Spleen (tissue), 11 donors: Measurements from ENCODE around the gene ZFPL1. TPM values are rescaled to one million over a fixed set of nuclear protein-coding genes. Genes with fewer than 3 reads are reported as not detected.

Source experiments
- DNase-seq: peaks from one replicate; pipeline ENCODE4 v3.0.0-alpha.2; 2020
- H3K27ac ChIP-seq, 8 donors: fragments of 200-600 bp; sonication (generic) in 7 of 8; 1 replicate in 4 of 8; 2 replicates in 4 of 8; pipeline versions ENCODE4 v1.5.0 to v1.8.0; 2016 to 2021; ENCODE audit warnings: inconsistent platforms in 4 of 8, mild to moderate bottlenecking in 4 of 8, moderate library complexity in 1 of 8
- H3K27me3 ChIP-seq, 7 donors: fragments of 200-600 bp; sonication (generic) in 6 of 7; replicated peaks in 1 of 7; 1 replicate in 4 of 7; 2 replicates in 3 of 7; pipeline versions ENCODE4 v1.5.0 to v1.8.0; 2016 to 2021; ENCODE audit warnings: inconsistent platforms in 3 of 7, mild to moderate bottlenecking in 1 of 7
- H3K36me3 ChIP-seq, 6 donors: fragments of 200-600 bp; sonication (generic) in 5 of 6; 1 replicate in 4 of 6; 2 replicates in 2 of 6; pipeline versions ENCODE4 v1.5.0 to v1.8.0; 2016 to 2021; ENCODE audit warnings: inconsistent platforms in 2 of 6
- H3K4me1 ChIP-seq, 6 donors: fragments of 200-600 bp; sonication (generic) in 5 of 6; 1 replicate in 3 of 6; 2 replicates in 3 of 6; pipeline versions ENCODE4 v1.5.0 to v1.8.0; 2016 to 2021; ENCODE audit warnings: inconsistent platforms in 3 of 6
- H3K4me3 ChIP-seq, 8 donors: fragments of 200-600 bp; sonication (generic) in 7 of 8; 1 replicate in 4 of 8; 2 replicates in 4 of 8; pipeline versions ENCODE4 v1.5.0 to v1.8.0; 2016 to 2021; ENCODE audit warnings: inconsistent platforms in 4 of 8, mild to moderate bottlenecking in 4 of 8, moderate library complexity in 2 of 8
- H3K9me3 ChIP-seq, 8 donors: fragments of 200-600 bp; sonication (generic) in 7 of 8; 1 replicate in 4 of 8; 2 replicates in 4 of 8; pipeline versions ENCODE4 v1.5.0 to v1.8.0; 2016 to 2021; ENCODE audit warnings: inconsistent platforms in 4 of 8
- POLR2A ChIP-seq, 3 donors: fragments of 450-650 bp; IDR thresholded peaks; one replicate each; pipeline ENCODE4 v1.5.1; 2017; ENCODE audit warnings: antibody characterized with exemption in 3 of 3, mild to moderate bottlenecking in 1 of 3
- POLR2AphosphoS5 ChIP-seq, 3 donors: sonication (generic); formaldehyde crosslinking; IDR thresholded peaks; one replicate each; pipeline ENCODE4 v1.5.1; 2017; ENCODE audit warnings: antibody characterized with exemption in 3 of 3
- WGBS, 5 donors: extraction: QIAGEN DNeasy Blood & Tissue Kit in 3 of 5; methylation state at CpG; one replicate each; pipeline versions ENCODE4 v1.1.5 to v1.1.7; 2013 to 2018; 5-methylcytosine and 5-hydroxymethylcytosine counted together
- intact Hi-C: fragments of 100-400 bp; cut with DNase I; formaldehyde crosslinking; loops from one replicate; pipeline ENCODE4 v1.15.0; 2023; ENCODE audit warnings: low total_unique reads
- polyA plus RNA-seq, 3 donors: library from polyadenylated mRNA; stranded (reverse); fragments of 200-250 nt; gene quantifications; one replicate each; pipeline ENCODE4 v1.2.1, GENCODE V29; 2013
- total RNA-seq, 7 donors: library from RNA; depleted of rRNA in 3 of 7; stranded (reverse); fragments of >200 nt in 3 of 7; fragmentation: NEBNext Ultra II Directional in 4 of 7; extraction: Animal tissue kit (Norgen Biotek cat#: 25700) in 4 of 7; gene quantifications; one replicate each; pipeline versions ENCODE4 v1.1.0 to v1.2.1, GENCODE V29; 2016 to 2021
- TF ChIP-seq, protein P1 (sequence below), 11 experiments: fragments of 200-600 bp in 7 of 11; fragments of 450-650 bp in 4 of 11; sonication (generic) in 4 of 11; IDR thresholded peaks in 8 of 11; conservative IDR thresholded peaks in 3 of 11; 1 replicate in 7 of 11; 2 replicates in 4 of 11; pipeline versions ENCODE4 v1.4.0 to v1.8.0; 2016 to 2021; ENCODE audit warnings: antibody characterized with exemption in 11 of 11, inconsistent platforms in 4 of 11, mild to moderate bottlenecking in 1 of 11
- donor health status: healthy with polysubstance abuse.
- donor health status: DM: no; HTN: no; CAD: no; lungs with moderate emphysema.
- donor health status: DM: no; HTN: no; CAD: no.
- donor health status: Bipolar disorder and iron deficiency.
- donor health status: healthy.
- donor health status: DM: no; HTN: no; CAD: no.
- donor health status: DM: yes; HTN: yes; CAD: no.

Gene ZFPL1
- total and polyA plus RNA-seq, 10 donors = 23.5 to 52.0 (median 29.9) TPM

DNA sequence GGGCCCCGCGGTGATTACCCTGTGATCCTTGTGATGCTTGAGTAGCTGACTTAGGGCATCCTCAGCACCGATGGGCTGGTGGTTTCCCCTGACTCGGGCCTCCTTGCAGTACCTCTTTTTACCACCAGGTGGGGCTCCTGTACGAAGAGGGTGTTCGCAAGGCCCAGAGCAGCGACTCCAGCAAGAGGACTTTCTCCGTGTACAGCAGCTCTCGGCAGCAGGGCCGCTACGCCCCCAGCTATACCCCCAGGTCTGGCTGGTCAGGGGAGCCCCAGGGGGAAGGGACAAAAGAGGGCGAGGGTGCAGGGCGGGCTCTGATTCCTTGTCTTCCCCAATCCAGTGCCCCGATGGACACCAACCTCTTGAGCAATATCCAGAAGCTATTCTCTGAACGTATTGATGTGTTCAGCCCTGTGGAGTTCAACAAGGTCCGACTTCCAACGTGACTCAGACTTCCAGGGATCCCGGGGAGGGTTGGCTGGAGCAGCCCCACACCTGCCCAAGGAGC lies 26.4 kb downstream of the ZFPL1 start:
- H3K9me3 ChIP-seq = no peaks in the 10 kb centered on the region
- intact Hi-C loops = no loop called here
- TF ChIP-seq, protein P1, sequence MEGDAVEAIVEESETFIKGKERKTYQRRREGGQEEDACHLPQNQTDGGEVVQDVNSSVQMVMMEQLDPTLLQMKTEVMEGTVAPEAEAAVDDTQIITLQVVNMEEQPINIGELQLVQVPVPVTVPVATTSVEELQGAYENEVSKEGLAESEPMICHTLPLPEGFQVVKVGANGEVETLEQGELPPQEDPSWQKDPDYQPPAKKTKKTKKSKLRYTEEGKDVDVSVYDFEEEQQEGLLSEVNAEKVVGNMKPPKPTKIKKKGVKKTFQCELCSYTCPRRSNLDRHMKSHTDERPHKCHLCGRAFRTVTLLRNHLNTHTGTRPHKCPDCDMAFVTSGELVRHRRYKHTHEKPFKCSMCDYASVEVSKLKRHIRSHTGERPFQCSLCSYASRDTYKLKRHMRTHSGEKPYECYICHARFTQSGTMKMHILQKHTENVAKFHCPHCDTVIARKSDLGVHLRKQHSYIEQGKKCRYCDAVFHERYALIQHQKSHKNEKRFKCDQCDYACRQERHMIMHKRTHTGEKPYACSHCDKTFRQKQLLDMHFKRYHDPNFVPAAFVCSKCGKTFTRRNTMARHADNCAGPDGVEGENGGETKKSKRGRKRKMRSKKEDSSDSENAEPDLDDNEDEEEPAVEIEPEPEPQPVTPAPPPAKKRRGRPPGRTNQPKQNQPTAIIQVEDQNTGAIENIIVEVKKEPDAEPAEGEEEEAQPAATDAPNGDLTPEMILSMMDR (IDR thresholded peaks at IDR 0.05 in 8 of 11, conservative IDR thresholded peaks at IDR 0.05 in 3 of 11) = peak; percentile 97 to 100 (median 99)
- TF ChIP-seq POLR2A (IDR thresholded peaks at IDR 0.05) (no peak), POLR2AphosphoS5 (IDR thresholded peaks at IDR 0.05) (peak; percentile 46 to 61 (median 49))
- no peaks in the 10 kb centered on the region for H3K27me3 ChIP-seq
- H3K4me1 ChIP-seq = peaks cover 28 to 53% (median 42%) of the 10 kb centered on the region in 6 donors
- peaks cover 0 to 51% (median 31%) of the 10 kb centered on the region in 6 donors for H3K36me3 ChIP-seq
- 14 to 20% (median 15%) methylated on average over 12 to 18 of the region's 18 CpGs for WGBS, 5 donors
- peak; percentile 95 for DNase-seq
- H3K27ac ChIP-seq = peak overlapping the region; percentile 32 to 84 (median 58)
- no peak overlapping the region for H3K4me3 ChIP-seq

DNA sequence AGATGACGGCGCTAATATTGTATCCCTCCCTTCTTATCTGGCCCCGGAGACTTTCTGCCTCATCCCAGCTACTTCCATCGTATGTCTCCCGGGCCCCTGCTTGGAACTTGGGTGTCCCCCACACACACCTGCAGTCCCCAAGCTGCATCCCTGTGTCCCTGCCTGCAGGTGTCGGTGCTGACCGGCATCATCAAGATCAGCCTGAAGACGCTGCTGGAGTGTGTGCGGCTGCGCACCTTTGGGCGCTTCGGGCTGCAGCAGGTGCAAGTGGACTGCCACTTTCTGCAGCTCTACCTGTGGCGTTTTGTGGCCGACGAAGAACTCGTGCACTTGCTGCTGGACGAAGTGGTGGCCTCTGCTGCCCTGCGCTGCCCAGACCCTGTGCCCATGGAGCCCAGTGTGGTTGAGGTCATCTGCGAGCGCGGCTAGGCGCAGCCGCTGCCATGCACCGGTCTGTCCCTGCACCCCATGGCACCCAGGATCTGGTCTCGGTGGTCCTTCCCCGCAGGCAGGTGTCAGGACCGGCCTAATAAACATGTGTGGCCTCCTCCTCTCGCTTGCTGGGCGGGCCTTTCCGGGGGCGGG lies 27.2 kb downstream of the ZFPL1 start:
- peaks cover 0 to 51% (median 35%) of the 10 kb centered on the region in 6 donors for H3K36me3 ChIP-seq
- H3K27ac ChIP-seq = peak overlapping the region in 7 of 8 donors; percentile 35 to 84 (median 77)
- WGBS, 5 donors = 64 to 69% (median 66%) methylated on average over 27 to 31 of the region's 31 CpGs
- peaks cover 36 to 62% (median 49%) of the 10 kb centered on the region in 6 donors for H3K4me1 ChIP-seq
- peak overlapping the region in 7 of 8 donors; percentile 54 to 77 (median 57) for H3K4me3 ChIP-seq
- no peaks in the 10 kb centered on the region for H3K9me3 ChIP-seq
- intact Hi-C loops = no loop called here
- TF ChIP-seq POLR2AphosphoS5 (IDR thresholded peaks at IDR 0.05) = no peak
- no peak for TF ChIP-seq POLR2A (IDR thresholded peaks at IDR 0.05)
- no peak for DNase-seq
- no peaks in the 10 kb centered on the region for H3K27me3 ChIP-seq

DNA sequence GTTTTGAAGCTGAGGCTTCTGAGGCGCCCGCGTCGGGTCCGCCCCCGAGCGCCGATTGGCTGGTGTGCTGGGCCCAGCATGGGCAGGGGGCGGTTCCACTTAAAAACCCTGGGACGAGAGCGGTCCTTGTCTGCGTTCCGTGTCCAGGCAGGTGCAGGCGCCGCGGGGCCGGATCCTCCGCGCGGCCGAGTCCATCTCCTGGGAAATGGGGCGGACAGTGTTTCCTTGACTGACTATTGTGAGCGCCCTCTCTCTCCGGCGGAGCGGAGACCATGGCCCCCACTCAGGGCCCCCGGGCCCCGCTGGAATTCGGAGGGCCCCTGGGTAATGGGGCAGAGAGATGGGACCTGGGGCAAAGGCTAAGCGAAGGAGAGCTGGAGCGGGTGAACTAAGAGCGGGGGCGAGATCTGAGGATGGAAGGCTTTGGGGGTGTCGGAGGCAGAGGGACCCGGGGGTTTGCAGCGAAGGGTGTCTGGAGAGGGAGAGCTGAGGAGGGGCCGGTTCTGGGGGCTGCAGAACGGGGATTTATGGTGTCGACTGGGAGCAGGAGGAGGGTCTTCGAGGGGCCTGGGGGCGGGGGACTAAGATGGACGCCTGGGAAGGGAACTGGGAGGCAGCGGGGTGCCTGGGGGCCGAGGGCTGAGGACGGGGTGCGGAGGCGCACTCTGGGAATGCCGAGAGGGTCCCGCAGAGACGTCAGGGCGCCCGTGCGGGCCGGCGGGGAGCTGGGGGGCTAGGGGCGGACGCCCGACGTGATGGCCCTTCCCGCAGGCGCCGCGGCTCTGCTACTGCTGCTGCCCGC lies 27.9 kb downstream of the ZFPL1 start, which contains the start of gene TM7SF2:
TM7SF2 (plus strand) TSS at position 129 of the 802 bp plus-strand sequence; CDS start at position 273, 144 bp downstream.
- TF ChIP-seq POLR2AphosphoS5 (IDR thresholded peaks at IDR 0.05) (peak; percentile 89 to 96 (median 94)), POLR2A (IDR thresholded peaks at IDR 0.05) (peak in 1 of 3 donors; percentile 72)
- TF ChIP-seq, protein P1 (IDR thresholded peaks at IDR 0.05 in 8 of 11, conservative IDR thresholded peaks at IDR 0.05 in 3 of 11) = peak in 1 of 11 experiments; percentile 29
- WGBS, 5 donors = 0 to 1% (median 1%) methylated on average over 34 to 64 of the region's 64 CpGs
- H3K4me3 ChIP-seq = peak within 1 kb of the TSS; percentile 54 to 77 (median 57)
- peak within 1 kb of the TSS; percentile 35 to 84 (median 76) for H3K27ac ChIP-seq
- H3K4me1 ChIP-seq = peaks cover 40 to 69% (median 56%) of the 10 kb centered on the region in 6 donors
- DNase-seq = peak; percentile 99
- peaks cover 0 to 50% (median 36%) of the 10 kb centered on the region in 6 donors for H3K36me3 ChIP-seq
- intact Hi-C loops = no loop called here
- no peaks in the 10 kb centered on the region for H3K9me3 ChIP-seq
- no peaks in the 10 kb centered on the region for H3K27me3 ChIP-seq

- Histone ChIP-seq H3K36me3 (peaks cover 0 to 42% (median 30%) of the 10 kb centered on the region in 6 donors), H3K27ac (peak overlapping the region; percentile 35 to 84 (median 76)), H3K4me3 (peak overlapping the region; percentile 54 to 77 (median 57)), H3K9me3 (no peaks in the 10 kb centered on the region), H3K27me3 (no peaks in the 10 kb centered on the region), H3K4me1 (peaks cover 40 to 74% (median 59%) of the 10 kb centered on the region in 6 donors)
- 1 to 2% (median 1%) methylated on average over 24 to 57 of the region's 57 CpGs for WGBS, 5 donors
- intact Hi-C loops = no loop called here
- peak; percentile 81 to 89 (median 83) for TF ChIP-seq POLR2AphosphoS5 (IDR thresholded peaks at IDR 0.05)
- TF ChIP-seq, protein P1 (IDR thresholded peaks at IDR 0.05 in 8 of 11, conservative IDR thresholded peaks at IDR 0.05 in 3 of 11) = peak; percentile 66 to 98 (median 95)
- TF ChIP-seq POLR2A (IDR thresholded peaks at IDR 0.05) = no peak
- DNase-seq = peak; percentile 95
These were observed 28.7 kb downstream of the ZFPL1 start for GRCh38 chr11:65112546-65113360.
